Liver (tissue), 3 donors: ENCODE results near the gene TNXB.
"Not testable (repeated sequence)": the region's sequence is repeated elsewhere in the genome, so short reads cannot be mapped to it uniquely, and the experiment has no call there.

Experiments used
- SP1 ChIP-seq: IDR thresholded peaks from 2 replicates; pipeline ENCODE4 v1.6.1; 2018; ENCODE audit warnings: antibody characterized with exemption, mild to moderate bottlenecking
- TF ChIP-seq, protein P1 (sequence below): fragments of 150-350 bp; IDR thresholded peaks from 2 replicates; pipeline ENCODE4 v1.5.1; 2017; ENCODE audit warnings: improper control_type of control experiment, low read depth, low read length; ENCODE audit not compliant: missing input control
- TF ChIP-seq, protein P2 (sequence below): IDR thresholded peaks from 2 replicates; pipeline ENCODE4 v1.6.1; 2016; ENCODE audit warnings: antibody characterized with exemption, mild to moderate bottlenecking
- donor health status: healthy.
- donor health status: healthy.

GRCh38 chr6:32002546-32003268 lies 106.4 kb downstream of the TNXB start:
- TF ChIP-seq, protein P1, sequence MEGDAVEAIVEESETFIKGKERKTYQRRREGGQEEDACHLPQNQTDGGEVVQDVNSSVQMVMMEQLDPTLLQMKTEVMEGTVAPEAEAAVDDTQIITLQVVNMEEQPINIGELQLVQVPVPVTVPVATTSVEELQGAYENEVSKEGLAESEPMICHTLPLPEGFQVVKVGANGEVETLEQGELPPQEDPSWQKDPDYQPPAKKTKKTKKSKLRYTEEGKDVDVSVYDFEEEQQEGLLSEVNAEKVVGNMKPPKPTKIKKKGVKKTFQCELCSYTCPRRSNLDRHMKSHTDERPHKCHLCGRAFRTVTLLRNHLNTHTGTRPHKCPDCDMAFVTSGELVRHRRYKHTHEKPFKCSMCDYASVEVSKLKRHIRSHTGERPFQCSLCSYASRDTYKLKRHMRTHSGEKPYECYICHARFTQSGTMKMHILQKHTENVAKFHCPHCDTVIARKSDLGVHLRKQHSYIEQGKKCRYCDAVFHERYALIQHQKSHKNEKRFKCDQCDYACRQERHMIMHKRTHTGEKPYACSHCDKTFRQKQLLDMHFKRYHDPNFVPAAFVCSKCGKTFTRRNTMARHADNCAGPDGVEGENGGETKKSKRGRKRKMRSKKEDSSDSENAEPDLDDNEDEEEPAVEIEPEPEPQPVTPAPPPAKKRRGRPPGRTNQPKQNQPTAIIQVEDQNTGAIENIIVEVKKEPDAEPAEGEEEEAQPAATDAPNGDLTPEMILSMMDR: not testable (repeated sequence)
- not testable (repeated sequence) for TF ChIP-seq SP1
- TF ChIP-seq, protein P2, sequence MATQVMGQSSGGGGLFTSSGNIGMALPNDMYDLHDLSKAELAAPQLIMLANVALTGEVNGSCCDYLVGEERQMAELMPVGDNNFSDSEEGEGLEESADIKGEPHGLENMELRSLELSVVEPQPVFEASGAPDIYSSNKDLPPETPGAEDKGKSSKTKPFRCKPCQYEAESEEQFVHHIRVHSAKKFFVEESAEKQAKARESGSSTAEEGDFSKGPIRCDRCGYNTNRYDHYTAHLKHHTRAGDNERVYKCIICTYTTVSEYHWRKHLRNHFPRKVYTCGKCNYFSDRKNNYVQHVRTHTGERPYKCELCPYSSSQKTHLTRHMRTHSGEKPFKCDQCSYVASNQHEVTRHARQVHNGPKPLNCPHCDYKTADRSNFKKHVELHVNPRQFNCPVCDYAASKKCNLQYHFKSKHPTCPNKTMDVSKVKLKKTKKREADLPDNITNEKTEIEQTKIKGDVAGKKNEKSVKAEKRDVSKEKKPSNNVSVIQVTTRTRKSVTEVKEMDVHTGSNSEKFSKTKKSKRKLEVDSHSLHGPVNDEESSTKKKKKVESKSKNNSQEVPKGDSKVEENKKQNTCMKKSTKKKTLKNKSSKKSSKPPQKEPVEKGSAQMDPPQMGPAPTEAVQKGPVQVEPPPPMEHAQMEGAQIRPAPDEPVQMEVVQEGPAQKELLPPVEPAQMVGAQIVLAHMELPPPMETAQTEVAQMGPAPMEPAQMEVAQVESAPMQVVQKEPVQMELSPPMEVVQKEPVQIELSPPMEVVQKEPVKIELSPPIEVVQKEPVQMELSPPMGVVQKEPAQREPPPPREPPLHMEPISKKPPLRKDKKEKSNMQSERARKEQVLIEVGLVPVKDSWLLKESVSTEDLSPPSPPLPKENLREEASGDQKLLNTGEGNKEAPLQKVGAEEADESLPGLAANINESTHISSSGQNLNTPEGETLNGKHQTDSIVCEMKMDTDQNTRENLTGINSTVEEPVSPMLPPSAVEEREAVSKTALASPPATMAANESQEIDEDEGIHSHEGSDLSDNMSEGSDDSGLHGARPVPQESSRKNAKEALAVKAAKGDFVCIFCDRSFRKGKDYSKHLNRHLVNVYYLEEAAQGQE: not testable (repeated sequence)
